IMR-90 (cell line): ENCODE results near the gene KIFAP3. TPM values are rescaled to one million over a fixed set of nuclear protein-coding genes. Genes with fewer than 3 reads are reported as not detected.

Experiments
- ATAC-seq: fragments of 200-7000 bp; cut with Tn5 transposase; 2 replicates; pipeline ENCODE4 v1.9.1; 2020; ENCODE audit warnings: low read depth, mild to moderate bottlenecking, moderate library complexity
- BruUV-seq: library from RNA; stranded (reverse); fragments of 400-500 nt; replicated peaks from 2 replicates; lab custom pipeline; 2021; lab: Mats Ljungman, UMichigan
- CTCF ChIA-PET: fragments of 300-600 bp; formaldehyde crosslinking; extraction: SDS; loops from one replicate; lab custom pipeline; 2021; ENCODE audit warnings: antibody characterized with exemption; lab: Yijun Ruan, JAX
- POLR2A ChIA-PET: fragments of 300-600 bp; sonication (Branson Sonifier 250); formaldehyde crosslinking; loops from one replicate; lab custom pipeline; 2022; ENCODE audit warnings: antibody characterized with exemption; ENCODE audit not compliant: unreplicated experiment; lab: Charles Lee
- DNase-seq: peaks from one replicate; pipeline ENCODE4 v3.0.0; 2013
- H2AFZ ChIP-seq: replicated peaks from 2 replicates; pipeline ENCODE3; 2013; ENCODE audit warnings: low read length, mild to moderate bottlenecking; ENCODE audit not compliant: poor library complexity
- H2AK5ac ChIP-seq: 2 replicates; pipeline ENCODE4 v1.6.1; 2013; ENCODE audit warnings: low read depth, low read length, inconsistent platforms
- H2AK9ac ChIP-seq: replicated peaks from 2 replicates; pipeline ENCODE3; 2013; ENCODE audit warnings: mild to moderate bottlenecking, low read depth, low read length, moderate library complexity; ENCODE audit not compliant: poor library complexity
- H2BK120ac ChIP-seq: 2 replicates; pipeline ENCODE4 v1.6.1; 2013; ENCODE audit warnings: low read depth, low read length, inconsistent platforms
- H2BK15ac ChIP-seq: 3 replicates; pipeline ENCODE4 v1.6.1; 2013; ENCODE audit warnings: low read depth, low read length, inconsistent platforms
- H2BK20ac ChIP-seq: 2 replicates; pipeline ENCODE4 v1.6.1; 2013; ENCODE audit warnings: low read depth, mild to moderate bottlenecking, inconsistent platforms, low read length, moderate library complexity
- H2BK5ac ChIP-seq: 2 replicates; pipeline ENCODE4 v1.6.1; 2013; ENCODE audit warnings: mild to moderate bottlenecking, low read depth, low read length, inconsistent platforms; ENCODE audit not compliant: poor library complexity, severe bottlenecking
- H3K14ac ChIP-seq: replicated peaks from 2 replicates; pipeline ENCODE4 v1.6.1; 2013; ENCODE audit warnings: low read depth, low read length, inconsistent platforms
- H3K18ac ChIP-seq: 2 replicates; pipeline ENCODE4 v1.6.1; 2013; ENCODE audit warnings: low read depth, low read length, control low read depth
- H3K23ac ChIP-seq: 2 replicates; pipeline ENCODE4 v1.6.1; 2013; ENCODE audit warnings: low read depth, low read length, inconsistent platforms
- H3K27ac ChIP-seq: 2 replicates; pipeline ENCODE4 v1.5.1; 2013; ENCODE audit warnings: mild to moderate bottlenecking, control low read depth, low read length; ENCODE audit not compliant: insufficient read depth
- H3K27me3 ChIP-seq: 2 replicates; pipeline ENCODE4 v1.6.1; 2013; ENCODE audit warnings: low read length; ENCODE audit not compliant: control insufficient read depth, insufficient read depth
- H3K36me3 ChIP-seq: 2 replicates; pipeline ENCODE4 v1.6.1; 2013; ENCODE audit warnings: low read length, mixed read lengths; ENCODE audit not compliant: control insufficient read depth, insufficient read depth
- H3K4ac ChIP-seq: 2 replicates; pipeline ENCODE4 v1.6.1; 2013; ENCODE audit warnings: low read depth, low read length, inconsistent platforms
- H3K4me1 ChIP-seq: 2 replicates; pipeline ENCODE4 v1.6.1; 2013; ENCODE audit warnings: low read length, mixed read lengths; ENCODE audit not compliant: control insufficient read depth, insufficient read depth
- H3K4me2 ChIP-seq: 2 replicates; pipeline ENCODE4 v1.6.1; 2013; ENCODE audit warnings: low read depth, mild to moderate bottlenecking, control low read depth, low read length, moderate library complexity
- H3K4me3 ChIP-seq: 2 replicates; pipeline ENCODE4 v1.5.1; 2013; ENCODE audit warnings: low read depth, mild to moderate bottlenecking, control low read depth, low read length, moderate library complexity; ENCODE audit not compliant: insufficient read depth
- H3K56ac ChIP-seq: 2 replicates; pipeline ENCODE4 v1.6.1; 2013; ENCODE audit warnings: low read length, inconsistent platforms; ENCODE audit not compliant: insufficient read depth; ENCODE audit errors: extremely low read depth
- H3K79me1 ChIP-seq, 2 experiments: 2 replicates each; pipeline ENCODE4 v1.6.1; 2013; ENCODE audit warnings: low read length in 2 of 2, inconsistent platforms in 1 of 2, low read depth in 1 of 2
- H3K9ac ChIP-seq: 2 replicates; pipeline ENCODE4 v1.6.1; 2013; ENCODE audit warnings: low read depth, low read length, control low read depth
- H3K9me1 ChIP-seq: 2 replicates; pipeline ENCODE4 v1.6.1; 2013; ENCODE audit warnings: low read length, inconsistent platforms; ENCODE audit not compliant: insufficient read depth
- H3K9me3 ChIP-seq: 2 replicates; pipeline ENCODE4 v1.6.1; 2013; ENCODE audit warnings: low read length; ENCODE audit not compliant: control insufficient read depth, insufficient read depth
- H4K20me1 ChIP-seq: 2 replicates; pipeline ENCODE4 v1.6.1; 2013; ENCODE audit warnings: low read length, inconsistent platforms; ENCODE audit not compliant: insufficient read depth
- H4K5ac ChIP-seq: 2 replicates; pipeline ENCODE4 v1.6.1; 2013; ENCODE audit warnings: mild to moderate bottlenecking, low read depth, low read length, control low read depth
- H4K8ac ChIP-seq, 2 experiments: 2 replicates each; pipeline ENCODE4 v1.6.1; 2013; ENCODE audit warnings: low read depth in 2 of 2, low read length in 2 of 2, control low read depth in 1 of 2, inconsistent platforms in 1 of 2
- H4K91ac ChIP-seq: 2 replicates; pipeline ENCODE4 v1.6.1; 2013; ENCODE audit warnings: low read depth, low read length, inconsistent platforms; ENCODE audit not compliant: insufficient read depth
- BHLHE40 ChIP-seq: fragments of 150-350 bp; IDR thresholded peaks from 2 replicates; pipeline ENCODE4 v1.6.1; 2016; ENCODE audit warnings: mild to moderate bottlenecking, low read depth, low read length
- CTCF ChIP-seq: conservative IDR thresholded peaks from 2 replicates; pipeline ENCODE4 v1.5.1; 2012; ENCODE audit warnings: mild to moderate bottlenecking, low read depth, low read length, improper control_type of control experiment
- WGBS, 2 experiments: methylation state at CpG; one replicate each; pipeline versions ENCODE4 v1.1.5 to v1.1.7; 2013; ENCODE audit warnings: missing lambda C conversion rate in 2 of 2; ENCODE audit not compliant: insufficient read length in 1 of 2; ENCODE audit errors: extremely low coverage in 2 of 2; 5-methylcytosine and 5-hydroxymethylcytosine counted together
- dilution Hi-C: fragments of 300-500 bp; cut with HindIII; formaldehyde crosslinking; loops from one replicate; pipeline ENCODE4 v1.14.3; 2018; ENCODE audit warnings: low sequenced_read_pairs; ENCODE audit not compliant: unreplicated experiment
- in situ Hi-C: fragments of 300-500 bp; cut with MboI; formaldehyde crosslinking; loops from 3 replicates; pipeline ENCODE4 v1.14.3; 2019; ENCODE audit warnings: low sequenced_read_pairs, inconsistent platforms, mixed read lengths
- intact Hi-C: fragments of 100-400 bp; cut with micrococcal nuclease; formaldehyde crosslinking; loops from 2 replicates; pipeline ENCODE4 v1.10.0; 2022
- polyA plus RNA-seq, 3 experiments: library from polyadenylated mRNA; depleted of rRNA; stranded (reverse); fragments of >200 nt; gene quantifications; 2 replicates each; pipeline ENCODE4 v1.2.3, GENCODE V29; 2012; ENCODE audit warnings: low replicate concordance in 1 of 3
- total RNA-seq: library from RNA; depleted of rRNA; stranded (reverse); fragments of >200 nt; gene quantifications from 2 replicates; pipeline ENCODE4 v1.2.3, GENCODE V29; 2012

Gene KIFAP3
- total and polyA plus RNA-seq, 2 of the 4 experiments (the other 2 are of a cell fraction): 10.5 to 10.9 TPM

- TF ChIP-seq BHLHE40 (no peak), CTCF (no peak)
- Histone ChIP-seq H2BK120ac (no peak overlapping the region), H3K9me1 (no peaks in the 10 kb centered on the region), H3K18ac (no peak overlapping the region), H3K4me2 (no peak overlapping the region), H2BK15ac (no peak overlapping the region), H3K27ac (no peak overlapping the region), H3K23ac (no peak overlapping the region), H2BK5ac (no peak overlapping the region), H3K79me1 (peaks cover 3 to 14% of the 10 kb centered on the region in 2 experiments; a peak in 2 of 4 replicates), H2BK20ac (no peak overlapping the region), H3K56ac (no peak overlapping the region), H3K27me3 (no peaks in the 10 kb centered on the region), H3K14ac (no peak overlapping the region), H3K4ac (no peak overlapping the region), H3K4me3 (no peak overlapping the region), H3K36me3 (no peaks in the 10 kb centered on the region), H2AFZ (no peak overlapping the region), H4K91ac (no peak overlapping the region), H2AK9ac (no peak overlapping the region), H2AK5ac (no peak overlapping the region), H4K8ac (no peak overlapping the region), H3K9ac (no peak overlapping the region), H4K20me1 (no peaks in the 10 kb centered on the region), H4K5ac (no peak overlapping the region), H3K4me1 (0 out of 2 replicates have a peak, but pooled peaks cover 2% of the 10 kb centered on the region), H3K9me3 (no peaks in the 10 kb centered on the region)
- no peak for DNase-seq
- no peak for ATAC-seq
- in situ Hi-C loops (no loop called here), intact Hi-C loops (loop anchor here (5.0 kb wide), 1 partner anchor 461 kb away; the partner anchor contains the start of gene GORAB), dilution Hi-C loops (no loop called here)
- no CpG with 5 or more reads among the region's 1 CpG for WGBS, 2 experiments
- ChIA-PET POLR2A (interaction anchor here (0.6 kb wide), 1 partner anchor 146 kb away, joined by 3 read pairs; no protein-coding TSS in a partner anchor), CTCF (no interaction called here)
- BruUV-seq: no TSS peak
Observed at GRCh38 chr1:170071378-170071777, 3.1 kb downstream of the KIFAP3 start.
